GM19035 (cell line): ENCODE data around the gene ASIC2.

Experiments
- ATAC-seq: cut with Tn5 transposase; IDR thresholded peaks from one replicate; pipeline ENCODE4 v1.9.1; 2021; ENCODE audit not compliant: unreplicated experiment

ASIC2 gene

DNA sequence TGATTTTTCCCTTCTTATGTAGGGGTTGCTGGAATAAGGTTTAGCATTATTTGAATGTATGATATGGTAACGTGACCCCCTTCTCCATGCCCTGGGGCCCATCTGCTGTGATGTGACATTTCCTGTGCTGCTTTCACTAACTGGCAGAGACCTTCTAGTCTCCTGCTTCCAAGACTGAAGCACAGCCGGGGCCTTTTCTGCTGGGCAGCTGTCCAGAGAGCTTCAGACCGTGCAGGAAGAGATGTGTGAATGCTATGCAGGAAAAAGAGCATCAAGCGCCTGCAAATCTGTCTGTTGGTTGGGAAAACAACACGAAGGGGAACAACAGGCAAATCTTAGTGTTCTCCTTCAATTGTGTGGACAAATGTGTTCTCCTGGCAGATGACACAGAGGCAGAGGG lies 173.0 kb downstream of the ASIC2 start:
- no peak for ATAC-seq

DNA sequence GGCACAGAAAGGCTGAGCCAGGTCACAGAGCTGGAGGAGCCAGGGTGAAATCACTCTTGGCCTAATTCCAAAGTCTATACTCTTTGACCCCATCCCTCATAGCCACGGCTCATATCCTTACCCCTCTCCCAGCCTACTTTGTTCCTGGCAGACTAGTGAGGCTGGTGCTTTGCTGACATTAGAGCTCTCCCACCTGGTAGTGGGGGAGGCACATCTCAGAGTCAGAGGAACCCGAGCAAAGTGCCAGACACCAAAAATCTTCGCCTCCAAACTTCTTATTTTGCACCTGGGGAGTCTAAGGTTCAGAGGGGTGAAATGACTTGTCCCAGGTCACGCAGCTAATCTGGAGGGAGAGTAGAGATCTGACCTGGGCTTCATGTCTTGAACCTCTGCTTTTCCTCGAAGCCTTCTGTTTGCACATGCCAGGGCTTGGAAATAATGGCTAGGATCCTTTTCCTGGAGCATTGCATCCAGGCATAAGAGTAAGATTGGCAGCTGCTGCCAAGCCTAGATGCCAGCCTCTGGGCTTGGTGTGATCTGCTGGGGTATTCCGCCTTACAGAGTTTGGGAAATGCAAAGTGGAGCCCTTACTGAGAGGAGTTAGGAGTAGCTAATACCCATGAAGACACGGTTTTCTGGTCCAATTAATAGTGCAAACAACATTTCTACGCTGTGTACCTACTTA lies 174.6 kb downstream of the ASIC2 start:
- no peak for ATAC-seq

DNA sequence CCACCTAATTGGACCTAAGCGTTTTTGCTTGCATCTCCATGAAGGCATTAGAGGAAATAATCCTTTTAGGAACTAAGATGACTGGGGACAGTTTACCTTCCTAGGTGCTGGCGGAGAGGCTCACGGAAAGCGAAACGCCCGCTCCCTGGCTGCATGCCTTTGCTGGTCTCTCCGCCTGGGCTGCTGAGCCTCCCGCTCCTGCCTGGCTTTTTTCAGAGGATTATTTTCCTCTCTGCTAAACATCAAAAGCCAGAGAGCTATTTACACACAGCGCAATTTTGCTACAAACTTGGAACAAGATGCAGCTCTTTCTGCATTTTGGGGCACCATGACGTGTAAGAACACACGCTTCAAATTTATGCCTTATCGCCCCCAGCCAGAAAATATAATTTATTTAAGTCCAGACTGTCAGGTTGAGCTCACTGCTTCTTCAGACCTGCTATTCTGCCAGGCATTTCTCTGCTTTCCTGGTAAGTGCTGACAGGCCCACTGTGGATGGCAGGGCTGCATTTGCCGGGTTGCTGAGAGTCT lies 177.0 kb downstream of the ASIC2 start:
- ATAC-seq, result no peak

DNA sequence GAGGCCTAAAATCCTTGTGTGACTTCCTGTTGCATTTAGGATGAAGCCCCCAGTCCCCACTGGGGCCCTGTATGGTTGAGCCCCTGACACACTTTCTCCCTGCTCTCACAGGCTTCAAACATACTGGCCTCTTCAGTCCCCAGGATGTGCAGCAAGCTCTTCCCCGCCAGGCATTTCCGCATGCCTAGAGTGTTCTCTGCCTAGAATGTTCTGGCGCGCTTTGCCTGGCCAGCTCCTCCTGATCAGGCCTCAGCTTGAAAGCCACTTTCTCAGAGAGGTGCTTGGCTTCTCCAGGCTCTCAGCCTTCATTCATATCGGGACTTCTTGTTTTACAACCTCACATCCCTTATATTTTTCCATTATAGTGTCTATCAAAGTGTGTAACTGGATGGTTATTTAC lies 177.7 kb downstream of the ASIC2 start:
- ATAC-seq, result no peak

DNA sequence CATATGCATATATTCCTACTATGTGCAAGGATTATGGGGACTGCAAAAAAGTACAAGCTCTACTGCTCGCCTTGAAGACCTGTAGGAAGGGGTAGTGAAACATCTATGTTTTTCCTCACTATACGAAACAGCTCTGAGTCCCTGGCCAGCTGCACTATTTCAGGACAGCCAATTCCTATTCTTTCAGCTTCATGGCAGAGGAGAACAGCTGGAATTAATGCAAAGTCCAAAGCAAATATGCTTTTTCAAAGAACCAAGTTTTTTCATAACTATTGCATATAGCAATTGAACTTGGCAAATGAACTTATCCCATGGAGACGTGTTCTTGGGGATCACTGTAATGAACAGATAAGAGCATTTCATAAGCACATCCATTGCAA lies 179.1 kb downstream of the ASIC2 start:
- no peak for ATAC-seq

DNA sequence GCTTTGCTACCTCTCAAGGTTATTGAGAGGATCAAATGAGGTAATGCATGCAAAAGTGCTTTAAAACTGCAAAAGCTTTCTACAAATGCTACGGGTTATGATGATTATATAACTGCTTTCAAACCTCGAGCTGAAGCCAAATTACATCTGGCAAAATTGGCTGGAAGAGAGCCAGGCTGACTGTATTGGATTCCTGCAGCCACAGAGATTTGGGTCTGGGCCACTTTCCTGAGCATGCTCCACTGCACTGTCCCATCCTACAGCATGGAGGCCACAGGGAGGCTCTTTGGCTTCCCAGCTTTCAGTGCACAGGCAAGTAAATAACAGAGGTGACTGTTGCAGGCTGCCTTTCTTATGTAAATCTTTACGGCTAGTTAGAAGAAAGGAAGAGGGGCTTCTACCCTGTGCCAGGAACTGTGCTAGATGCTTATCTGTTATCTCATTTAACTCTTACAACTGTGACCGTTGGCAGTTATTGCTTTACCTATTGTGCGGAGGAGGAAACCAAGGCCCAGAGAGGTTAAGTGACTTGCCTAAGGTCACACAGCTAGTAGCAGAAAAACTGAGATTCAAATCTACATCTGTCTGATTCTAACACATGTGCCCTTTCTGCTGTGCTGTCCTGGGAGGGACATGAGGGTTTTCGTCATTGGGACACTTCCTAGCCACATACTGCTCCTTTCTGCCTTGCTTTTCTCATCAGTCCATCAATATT lies 179.7 kb downstream of the ASIC2 start:
- ATAC-seq, result no peak

DNA sequence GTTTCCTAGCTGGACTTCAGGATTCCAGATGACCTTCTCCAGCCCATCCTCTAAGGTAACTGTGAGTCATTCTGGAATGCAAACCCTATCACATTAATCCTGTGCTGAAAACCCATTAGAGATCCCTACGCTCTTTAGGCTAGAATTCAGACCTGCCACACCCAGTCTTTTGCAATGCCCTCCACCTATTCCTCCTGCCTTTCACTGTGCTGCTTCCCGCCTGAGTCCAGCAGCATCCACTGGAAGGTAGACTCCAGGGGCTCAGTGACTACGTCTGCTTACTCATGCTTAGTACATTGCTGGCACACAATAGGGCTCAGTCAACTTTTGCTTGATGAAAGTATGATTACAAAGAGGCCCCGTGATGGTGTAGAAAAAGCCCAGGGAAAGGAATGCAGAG lies 180.3 kb downstream of the ASIC2 start:
- no peak for ATAC-seq

DNA sequence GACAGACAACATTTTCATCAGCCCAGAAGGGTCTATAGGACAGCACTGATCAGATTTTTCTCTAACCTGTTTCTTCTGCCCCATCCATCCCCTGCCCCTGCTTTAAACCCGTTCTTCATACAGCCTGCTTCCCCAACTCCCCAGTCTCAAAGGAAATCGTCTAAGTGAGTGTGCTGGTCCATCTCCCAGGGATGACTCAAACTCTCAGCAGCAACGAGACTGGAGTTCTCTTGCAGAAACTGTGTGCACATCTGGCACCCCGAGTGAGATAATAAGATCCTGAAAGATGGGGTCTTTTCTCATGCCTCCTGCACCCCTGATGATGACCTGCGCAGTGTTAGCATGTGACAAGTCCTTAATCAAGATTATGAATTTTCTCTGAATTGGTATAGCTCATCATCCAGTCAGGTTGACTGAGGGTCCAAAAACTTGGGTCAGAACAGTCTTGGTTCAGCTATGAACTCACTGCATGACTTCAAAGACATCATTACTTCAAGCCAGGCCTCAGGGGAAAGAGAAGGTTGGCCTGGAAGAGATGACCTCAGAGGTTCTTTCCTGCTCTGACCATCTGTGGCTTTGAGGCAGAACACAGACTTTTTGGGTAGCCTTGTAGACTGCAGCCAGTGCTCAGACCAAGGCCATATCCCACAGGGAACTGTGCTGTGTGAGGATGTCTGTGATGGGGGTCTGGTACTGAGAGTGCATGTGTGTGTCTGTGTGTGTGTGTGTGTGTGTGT lies 183.6 kb downstream of the ASIC2 start:
- ATAC-seq, result no peak

DNA sequence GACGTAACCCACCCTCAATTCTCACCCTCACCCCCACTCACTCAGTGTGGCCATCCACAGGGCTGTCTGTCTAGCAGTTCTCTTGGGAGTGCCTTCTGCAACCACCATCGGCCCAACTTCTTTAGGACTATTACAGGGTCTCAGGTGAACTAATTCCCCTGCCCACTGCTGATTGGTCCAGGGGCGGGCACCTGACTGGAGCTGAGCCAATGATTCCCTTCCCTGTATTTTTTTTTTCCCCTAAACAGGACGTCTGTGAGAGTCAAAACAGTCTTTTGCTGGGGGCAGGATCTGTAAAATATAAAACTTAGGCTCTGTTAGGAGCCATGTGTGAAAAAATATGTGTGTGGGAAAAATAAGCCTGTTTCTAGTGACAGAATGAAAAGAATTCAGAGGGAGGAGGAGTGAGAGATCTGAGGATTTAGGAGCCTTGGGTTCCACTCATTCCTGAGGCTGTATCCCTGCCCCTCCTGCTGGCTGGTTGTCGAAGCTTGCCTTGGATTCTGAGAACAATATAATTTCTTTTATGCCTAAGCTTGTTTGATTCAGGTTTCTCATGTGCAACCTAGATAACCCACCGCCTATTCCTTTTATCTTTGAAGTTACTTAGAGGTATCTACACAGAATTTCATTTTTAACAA lies 186.4 kb downstream of the ASIC2 start:
- no peak for ATAC-seq

DNA sequence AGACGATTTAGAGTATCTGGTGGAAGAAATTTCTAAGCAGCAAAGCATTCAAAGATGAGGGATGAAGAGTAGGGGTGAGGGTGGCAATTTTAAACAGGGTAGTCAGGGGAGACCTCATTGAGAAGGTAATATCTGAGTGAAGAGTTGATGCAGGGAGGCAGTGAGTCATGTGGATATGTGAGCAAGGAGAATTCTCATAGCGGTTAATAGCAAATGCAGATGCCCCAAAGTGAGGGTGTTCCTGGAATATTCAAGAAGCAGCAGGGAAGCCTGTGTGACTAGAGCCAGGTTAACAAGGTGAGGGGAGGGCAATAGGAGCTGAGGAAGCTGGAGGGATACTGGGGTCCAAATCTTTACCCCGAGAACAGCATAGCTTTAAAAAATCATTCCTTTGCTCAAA lies 187.2 kb downstream of the ASIC2 start:
- ATAC-seq, result no peak

DNA sequence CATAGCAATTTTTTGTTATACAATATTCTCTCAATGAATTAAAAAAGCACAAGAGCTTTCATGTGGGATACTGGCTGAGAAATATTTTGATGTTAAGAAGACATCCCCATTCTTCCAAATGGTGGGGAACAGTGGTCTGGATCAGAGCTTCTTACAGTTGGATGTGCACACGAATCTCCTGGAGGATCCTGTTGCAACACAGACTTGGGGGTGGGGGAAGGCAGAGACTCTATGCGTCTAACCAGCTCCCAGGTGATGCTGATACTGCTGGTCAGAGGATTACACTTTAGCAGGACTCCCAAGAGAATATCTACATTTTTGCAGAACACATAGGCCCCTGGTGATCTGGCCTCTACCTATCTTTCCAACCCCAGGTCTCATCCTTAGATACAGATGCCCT lies 193.2 kb downstream of the ASIC2 start:
- no peak for ATAC-seq

DNA sequence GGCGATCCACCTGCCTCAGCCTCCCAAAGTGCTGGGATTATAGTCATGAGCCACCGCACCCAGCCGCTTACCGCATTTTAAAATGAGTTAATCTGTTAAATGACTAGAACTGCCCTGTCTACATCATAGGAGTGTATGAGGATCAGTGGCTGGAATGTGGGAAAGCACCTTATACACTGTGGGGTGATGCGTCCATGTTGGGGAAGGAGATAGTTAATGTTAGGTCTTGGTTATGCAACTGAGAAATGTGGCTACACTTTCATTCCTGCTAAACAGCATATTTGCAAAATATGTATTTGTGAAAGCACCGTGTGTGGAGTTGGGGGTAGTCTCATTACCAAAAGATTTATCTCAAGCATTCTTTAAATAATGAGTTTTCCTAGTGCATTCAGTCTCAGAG lies 193.8 kb downstream of the ASIC2 start:
- no peak for ATAC-seq

DNA sequence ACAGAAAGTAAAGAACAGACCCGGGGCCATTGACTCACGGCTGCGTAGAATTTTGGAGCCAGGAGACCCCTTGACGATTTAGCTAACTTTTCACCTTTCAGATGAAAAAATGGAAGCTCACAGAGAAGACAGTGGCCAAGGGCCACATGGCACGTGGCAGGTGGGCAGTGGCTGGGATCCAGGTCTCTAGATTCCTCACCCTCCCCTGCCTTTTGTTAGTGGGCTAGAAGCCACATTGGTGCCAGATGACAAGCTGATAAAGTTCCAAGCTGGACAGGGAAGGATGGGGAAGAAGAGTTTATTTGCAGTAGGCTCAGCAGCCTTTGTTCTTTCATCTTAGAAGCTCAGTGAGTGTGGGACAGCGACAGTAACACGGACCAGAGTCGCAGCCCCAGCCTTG lies 195.7 kb downstream of the ASIC2 start:
- no peak for ATAC-seq

DNA sequence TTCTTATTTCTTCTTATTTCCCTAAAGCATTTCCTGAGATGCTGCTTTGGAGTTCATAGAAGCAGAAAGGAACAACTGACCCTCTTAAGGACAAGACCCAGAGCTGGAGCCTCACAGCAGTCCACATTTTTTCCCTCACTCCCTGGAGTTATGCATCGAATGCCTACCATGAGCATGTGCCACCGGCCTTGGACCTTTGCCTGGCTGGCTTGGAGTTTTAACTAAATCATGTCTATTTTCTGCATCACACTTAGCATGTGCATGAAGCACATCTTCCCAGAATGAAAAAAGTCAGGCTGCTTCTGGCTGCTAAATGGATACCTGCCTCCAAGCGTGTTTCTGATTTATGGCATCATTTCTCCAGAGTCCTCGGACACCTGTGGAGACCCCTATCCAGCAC lies 196.9 kb downstream of the ASIC2 start:
- ATAC-seq, result no peak

DNA sequence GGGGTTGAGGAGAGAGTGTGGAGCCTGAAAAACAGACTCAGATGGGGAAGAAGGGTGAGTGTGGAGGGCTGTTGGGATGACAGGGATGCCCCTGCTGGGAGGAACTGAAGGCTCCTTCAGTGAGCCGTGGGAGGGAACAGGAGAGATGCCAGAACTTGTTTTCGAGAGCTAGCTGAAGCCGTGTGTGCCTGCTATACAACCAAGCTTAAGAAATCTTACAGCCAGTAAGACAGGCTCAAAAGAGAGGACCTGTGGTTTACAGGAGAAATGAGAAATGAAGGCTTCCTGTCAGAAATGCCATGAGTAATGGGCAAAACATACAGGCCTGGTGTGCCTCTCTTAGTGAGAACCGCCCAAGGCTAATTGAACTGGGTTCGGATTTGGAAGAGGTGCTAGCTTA lies 201.8 kb downstream of the ASIC2 start:
- no peak for ATAC-seq

DNA sequence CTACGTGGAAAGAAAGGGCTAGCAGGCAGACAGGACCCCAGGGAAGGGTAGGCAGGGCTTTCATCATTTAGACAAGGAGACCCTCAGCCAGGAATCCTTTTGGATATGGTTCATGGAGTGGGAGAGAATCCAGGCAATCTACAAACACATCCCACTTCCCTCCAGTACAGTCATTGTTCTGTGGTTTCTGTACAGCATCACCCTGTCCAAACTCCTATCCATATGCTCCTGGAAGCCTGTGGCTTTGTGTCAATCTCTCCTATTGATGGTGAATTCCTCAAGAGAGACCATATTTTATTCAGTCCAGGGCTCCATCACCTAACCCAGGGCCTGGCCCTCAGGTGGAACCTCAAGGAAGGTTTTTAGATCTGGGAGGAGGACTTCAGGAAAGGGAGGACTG lies 202.3 kb downstream of the ASIC2 start:
- ATAC-seq, result no peak

DNA sequence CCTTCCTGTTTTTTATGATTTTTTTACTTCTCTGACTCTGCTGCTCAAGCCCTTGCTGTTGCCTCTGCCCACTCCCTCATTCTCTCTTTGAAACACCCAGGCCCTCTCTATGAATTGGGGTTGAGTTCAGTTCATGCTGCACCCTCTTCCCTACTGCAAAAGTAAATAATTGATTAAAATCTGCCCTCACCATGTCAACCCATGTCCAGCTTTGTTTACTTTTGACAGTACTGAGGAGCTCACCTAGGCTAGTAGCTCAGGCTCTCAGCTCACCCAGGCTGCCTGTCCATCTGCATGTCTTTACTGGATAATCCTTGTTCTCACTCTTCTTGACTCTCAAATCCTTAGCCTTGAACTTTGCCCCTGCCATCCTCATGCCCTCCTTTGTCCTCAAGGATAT lies 206.2 kb downstream of the ASIC2 start:
- no peak for ATAC-seq

DNA sequence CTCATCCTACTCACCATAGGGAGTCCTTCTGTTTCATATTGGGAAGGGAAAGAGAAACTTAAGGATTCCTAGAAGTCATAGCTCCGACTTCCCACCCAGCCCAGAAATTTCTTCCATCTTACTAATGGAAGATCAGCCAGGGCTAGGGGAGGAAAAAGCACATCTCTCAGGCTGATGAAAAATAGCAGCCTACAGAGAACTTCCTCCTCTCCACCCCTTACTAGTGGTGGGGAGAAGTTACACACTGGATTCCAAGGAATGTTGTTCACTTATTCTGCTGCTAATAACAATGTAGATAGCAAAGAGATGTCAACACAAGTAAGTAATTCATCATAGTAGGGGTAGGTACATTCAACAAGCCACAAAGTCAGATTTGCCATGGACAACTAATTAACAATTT lies 207.1 kb downstream of the ASIC2 start:
- no peak for ATAC-seq

DNA sequence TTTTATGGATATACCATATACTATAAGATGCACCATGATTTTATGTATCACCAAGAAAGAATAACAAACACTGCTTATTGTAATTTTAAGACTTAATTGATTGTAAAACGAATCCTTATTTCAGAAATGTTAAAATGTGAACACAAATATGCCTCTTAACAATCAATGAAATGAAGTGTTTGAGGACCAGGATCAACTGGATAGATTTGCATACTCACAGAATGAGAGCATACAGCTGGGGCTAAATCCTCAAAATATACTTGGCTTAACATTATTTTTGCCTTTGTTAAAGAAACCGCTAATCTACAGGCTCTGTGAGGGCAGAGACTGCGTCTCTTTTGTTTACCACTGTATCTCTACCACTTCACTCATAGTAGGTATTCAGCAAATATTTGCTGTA lies 207.8 kb downstream of the ASIC2 start:
- no peak for ATAC-seq

DNA sequence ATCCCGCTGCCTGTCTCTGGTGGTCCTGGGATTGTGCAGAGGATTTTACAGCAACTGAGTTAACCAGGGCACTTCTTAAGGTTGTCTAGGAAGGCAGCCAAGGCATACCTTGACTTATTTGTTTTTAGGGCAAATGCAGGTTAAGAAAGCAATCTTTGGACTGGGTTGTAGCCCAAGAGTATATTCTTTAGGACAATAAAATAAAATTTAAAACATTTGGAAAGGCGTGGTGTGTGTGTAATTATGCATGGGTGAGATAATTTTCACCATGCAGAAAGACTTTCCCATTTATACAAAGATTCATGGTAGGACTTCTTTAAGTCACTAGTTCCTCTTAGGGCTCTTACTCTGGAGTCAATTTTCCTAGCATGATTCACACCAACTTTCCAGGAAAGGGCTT lies 208.3 kb downstream of the ASIC2 start:
- no peak for ATAC-seq

DNA sequence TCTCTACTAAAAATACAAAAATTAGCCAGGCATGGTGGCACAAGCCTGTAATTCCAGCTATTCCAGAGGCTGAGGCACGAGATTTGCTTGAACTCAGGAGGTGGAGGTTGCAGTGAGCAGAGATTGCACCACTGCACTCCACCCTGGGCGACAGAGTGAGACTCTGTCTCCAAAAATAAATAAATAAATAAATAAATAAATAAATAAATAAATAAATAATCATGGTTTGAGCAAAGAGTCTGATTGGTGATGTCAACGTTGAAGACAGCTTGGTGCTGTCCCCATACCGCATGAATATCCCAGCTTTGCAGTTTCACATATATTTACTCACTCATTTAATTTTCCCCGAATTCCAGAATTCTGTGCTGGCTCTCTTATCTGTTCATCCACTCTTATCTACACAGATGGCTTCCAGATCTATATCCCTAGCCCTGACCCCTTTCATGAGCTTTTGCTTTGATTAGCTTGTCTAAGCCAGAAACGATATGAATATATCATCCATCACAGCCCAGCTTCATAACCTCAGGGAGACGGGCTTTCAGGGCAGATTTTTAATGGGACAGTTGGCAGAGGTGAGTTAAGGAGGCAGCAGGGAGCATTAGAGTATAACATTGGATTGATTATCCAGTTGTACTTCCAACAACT lies 210.4 kb downstream of the ASIC2 start:
- ATAC-seq, result no peak
